IMR-90 (cell line): Measurements from ENCODE around the gene PMP22.
"Not testable (repeated sequence)": the region's sequence is repeated elsewhere in the genome, so short reads cannot be mapped to it uniquely, and the experiment has no call there.

Source experiments
- BHLHE40 ChIP-seq: fragments of 150-350 bp; IDR thresholded peaks from 2 replicates; pipeline ENCODE4 v1.6.1; 2016; ENCODE audit warnings: mild to moderate bottlenecking, low read depth, low read length
- CHD1 ChIP-seq: IDR thresholded peaks from 2 replicates; pipeline ENCODE4 v1.6.1; 2012; ENCODE audit warnings: low read depth, low read length, improper control_type of control experiment
- CTCF ChIP-seq: conservative IDR thresholded peaks from 2 replicates; pipeline ENCODE4 v1.5.1; 2012; ENCODE audit warnings: mild to moderate bottlenecking, low read depth, low read length, improper control_type of control experiment
- ELK1 ChIP-seq: fragments of 150-350 bp; IDR thresholded peaks from 2 replicates; pipeline ENCODE4 v1.6.1; 2016; ENCODE audit warnings: low read depth, mild to moderate bottlenecking, low read length, moderate library complexity, borderline replicate concordance
- FOS ChIP-seq: fragments of 150-350 bp; IDR thresholded peaks from 2 replicates; pipeline ENCODE4 v1.6.1; 2016; ENCODE audit warnings: low read depth, low read length
- POLR2A ChIP-seq: IDR thresholded peaks from 2 replicates; pipeline ENCODE4 v1.6.1; 2012; ENCODE audit warnings: mild to moderate bottlenecking, low read depth, low read length
- RAD21 ChIP-seq: IDR thresholded peaks from 2 replicates; pipeline ENCODE4 v1.6.1; 2012; ENCODE audit warnings: low read length, improper control_type of control experiment

- TF ChIP-seq CTCF, POLR2A, FOS, CHD1, ELK1, RAD21, BHLHE40: not testable (repeated sequence)
Observed at GRCh38 chr17:15221827-15222226, 43.3 kb downstream of the PMP22 start.
